NCI-H524 treated with DMSO at 0.1 percent for 48 hours (cell line): ENCODE results near the gene ZNF70.

Experiments
- DNase-seq: peaks from one replicate; lab custom pipeline; 2025; lab: John Stamatoyannopoulos, UW

ZNF70 gene

GRCh38 chr22:23750714-23751440 lies at the start of gene ZNF70:
TSS of gene ZNF70 (minus strand) at chr22:23751112. CDS start at chr22:23745140, 5,972 bp downstream.
- DNase-seq, result no peak

- no peak for DNase-seq
Measured at GRCh38 chr22:23796461-23796860, 45.5 kb upstream of the ZNF70 start.

- no peak for DNase-seq
Measured at GRCh38 chr22:23793326-23793725, 42.4 kb upstream of the ZNF70 start.

GRCh38 chr22:23791738-23792645 lies 41.1 kb upstream of the ZNF70 start:
- no peak for DNase-seq

GRCh38 chr22:23790819-23791737 lies 40.2 kb upstream of the ZNF70 start:
- no peak for DNase-seq

GRCh38 chr22:23789638-23790037 lies 38.7 kb upstream of the ZNF70 start:
- no peak for DNase-seq

- no peak for DNase-seq
Measured at GRCh38 chr22:23789121-23789520, 38.2 kb upstream of the ZNF70 start.

- no peak for DNase-seq
Measured at GRCh38 chr22:23787910-23788309, 37.0 kb upstream of the ZNF70 start.

- no peak for DNase-seq
Measured at GRCh38 chr22:23787600-23787896, 36.6 kb upstream of the ZNF70 start.

- peak; percentile 35 for DNase-seq
Measured at GRCh38 chr22:23786752-23787599, 36.1 kb upstream of the ZNF70 start, which contains the start of gene SMARCB1. TSS of gene SMARCB1 (plus strand) at chr22:23786966. CDS start at chr22:23787170, 204 bp downstream.

- DNase-seq, result no peak
Measured at GRCh38 chr22:23786261-23786710, 35.4 kb upstream of the ZNF70 start.

GRCh38 chr22:23784215-23784732 lies 33.4 kb upstream of the ZNF70 start:
- DNase-seq, result no peak

- no peak for DNase-seq
Measured at GRCh38 chr22:23783265-23784150, 32.6 kb upstream of the ZNF70 start.

GRCh38 chr22:23782703-23783102 lies 31.8 kb upstream of the ZNF70 start:
- no peak for DNase-seq

- DNase-seq, result no peak
Measured at GRCh38 chr22:23782252-23782651, 31.3 kb upstream of the ZNF70 start.

GRCh38 chr22:23781511-23782183 lies 30.7 kb upstream of the ZNF70 start:
- no peak for DNase-seq

- no peak for DNase-seq
Measured at GRCh38 chr22:23781065-23781464, 30.2 kb upstream of the ZNF70 start.

GRCh38 chr22:23780146-23780748 lies 29.3 kb upstream of the ZNF70 start:
- no peak for DNase-seq

- DNase-seq, result no peak
Measured at GRCh38 chr22:23779731-23780130, 28.8 kb upstream of the ZNF70 start.
